ENCODE measurements around the gene CCDC89. TPM values are rescaled to one million over a fixed set of nuclear protein-coding genes. Genes with fewer than 3 reads are reported as not detected.

The CCDC89 gene
- total RNA-seq, 1 donor, result 4.2 TPM

- no peak for DNase-seq (ENCODE audit: low read depth)
- no peak overlapping the region for H3K4me3 ChIP-seq (ENCODE audit: low read depth, low read length)
- TF ChIP-seq, protein P1, sequence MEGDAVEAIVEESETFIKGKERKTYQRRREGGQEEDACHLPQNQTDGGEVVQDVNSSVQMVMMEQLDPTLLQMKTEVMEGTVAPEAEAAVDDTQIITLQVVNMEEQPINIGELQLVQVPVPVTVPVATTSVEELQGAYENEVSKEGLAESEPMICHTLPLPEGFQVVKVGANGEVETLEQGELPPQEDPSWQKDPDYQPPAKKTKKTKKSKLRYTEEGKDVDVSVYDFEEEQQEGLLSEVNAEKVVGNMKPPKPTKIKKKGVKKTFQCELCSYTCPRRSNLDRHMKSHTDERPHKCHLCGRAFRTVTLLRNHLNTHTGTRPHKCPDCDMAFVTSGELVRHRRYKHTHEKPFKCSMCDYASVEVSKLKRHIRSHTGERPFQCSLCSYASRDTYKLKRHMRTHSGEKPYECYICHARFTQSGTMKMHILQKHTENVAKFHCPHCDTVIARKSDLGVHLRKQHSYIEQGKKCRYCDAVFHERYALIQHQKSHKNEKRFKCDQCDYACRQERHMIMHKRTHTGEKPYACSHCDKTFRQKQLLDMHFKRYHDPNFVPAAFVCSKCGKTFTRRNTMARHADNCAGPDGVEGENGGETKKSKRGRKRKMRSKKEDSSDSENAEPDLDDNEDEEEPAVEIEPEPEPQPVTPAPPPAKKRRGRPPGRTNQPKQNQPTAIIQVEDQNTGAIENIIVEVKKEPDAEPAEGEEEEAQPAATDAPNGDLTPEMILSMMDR (IDR thresholded peaks at IDR 0.05; ENCODE audit: insufficient read depth, low read length), result no peak
These were observed 33.1 kb downstream of the CCDC89 start for GRCh38 chr11:85652786-85653447.

DNA sequence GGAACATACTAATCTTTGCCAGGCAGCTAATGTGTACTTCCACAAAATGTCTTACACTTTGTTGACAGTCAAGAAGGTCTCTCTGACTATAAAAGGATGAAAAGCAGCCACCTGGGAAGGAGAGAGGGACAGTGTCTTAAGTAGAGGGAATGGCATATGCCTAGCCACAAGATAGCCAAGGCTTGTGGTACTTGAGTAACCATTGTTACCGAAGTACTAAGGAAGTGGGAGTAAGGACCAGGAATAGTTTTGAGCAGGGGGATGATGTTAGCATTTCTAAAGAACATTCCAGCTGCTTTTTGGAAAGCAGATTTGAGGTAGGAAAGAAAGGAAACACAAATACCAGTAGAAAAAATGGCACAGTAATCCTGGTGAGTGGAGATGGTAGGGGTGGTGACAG is 34.9 kb downstream of the CCDC89 start:
- DNase-seq (ENCODE audit: low read depth), result no peak
- TF ChIP-seq, protein P1 (IDR thresholded peaks at IDR 0.05; ENCODE audit: insufficient read depth, low read length), result no peak
- H3K4me3 ChIP-seq (ENCODE audit: low read depth, low read length), result no peak overlapping the region

- peak within 1 kb of the TSS; percentile 89 for H3K4me3 ChIP-seq (ENCODE audit: low read depth, low read length)
- DNase-seq (ENCODE audit: low read depth), result peak; percentile 75
- TF ChIP-seq, protein P1 (IDR thresholded peaks at IDR 0.05; ENCODE audit: insufficient read depth, low read length), result no peak
These were observed 38.2 kb downstream of the CCDC89 start, which contains the start of gene TMEM126A for GRCh38 chr11:85647604-85648299. TMEM126A (plus strand) TSS chr11:85647967; CDS start chr11:85650256, 2,289 bp downstream.

DNA sequence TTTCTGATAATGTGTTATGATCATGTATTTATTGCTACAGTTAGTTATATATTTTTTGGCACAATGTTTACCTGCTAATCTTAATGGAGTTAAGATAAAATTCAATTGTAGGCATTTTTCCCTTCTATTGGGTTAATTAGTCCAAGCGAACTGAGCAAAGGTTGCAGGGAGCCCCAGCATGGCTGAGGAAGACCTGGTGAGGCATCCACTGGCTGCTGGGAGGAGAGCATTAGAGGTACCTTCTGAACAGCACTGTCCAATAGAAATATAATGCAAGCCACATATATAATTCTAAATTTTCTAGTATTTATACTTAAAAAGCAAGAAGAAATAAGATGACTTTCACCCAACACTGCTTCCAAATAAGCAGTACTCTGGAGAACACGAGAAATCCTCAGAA is 38.9 kb downstream of the CCDC89 start:
- TF ChIP-seq, protein P1 (IDR thresholded peaks at IDR 0.05; ENCODE audit: insufficient read depth, low read length), result no peak
- peak overlapping the region; percentile 89 for H3K4me3 ChIP-seq (ENCODE audit: low read depth, low read length)
- DNase-seq (ENCODE audit: low read depth), result no peak

DNA sequence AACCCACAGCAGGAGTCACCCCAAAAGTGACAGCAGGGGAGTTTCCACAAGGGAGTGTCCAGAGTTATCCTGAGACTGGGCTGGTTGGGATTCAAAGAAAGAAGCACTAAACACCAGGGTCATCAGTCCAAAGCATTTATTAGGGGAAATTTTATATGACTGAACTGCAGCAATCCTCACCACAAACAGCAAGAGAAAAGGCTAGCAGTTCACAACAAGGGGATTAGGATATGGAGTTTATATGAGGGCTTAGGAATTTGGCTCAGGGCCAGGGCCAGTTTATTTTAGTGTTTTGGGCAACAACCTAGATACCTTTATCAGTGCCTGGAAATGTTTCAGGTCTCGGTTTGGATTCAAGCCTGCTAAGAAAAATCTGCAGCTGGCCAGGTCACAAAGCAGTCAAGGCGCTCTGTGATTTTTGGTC is 42.8 kb downstream of the CCDC89 start:
- TF ChIP-seq, protein P1 (IDR thresholded peaks at IDR 0.05; ENCODE audit: insufficient read depth, low read length), result no peak
- no peak overlapping the region for H3K4me3 ChIP-seq (ENCODE audit: low read depth, low read length)
- DNase-seq (ENCODE audit: low read depth), result peak; percentile 66

DNA sequence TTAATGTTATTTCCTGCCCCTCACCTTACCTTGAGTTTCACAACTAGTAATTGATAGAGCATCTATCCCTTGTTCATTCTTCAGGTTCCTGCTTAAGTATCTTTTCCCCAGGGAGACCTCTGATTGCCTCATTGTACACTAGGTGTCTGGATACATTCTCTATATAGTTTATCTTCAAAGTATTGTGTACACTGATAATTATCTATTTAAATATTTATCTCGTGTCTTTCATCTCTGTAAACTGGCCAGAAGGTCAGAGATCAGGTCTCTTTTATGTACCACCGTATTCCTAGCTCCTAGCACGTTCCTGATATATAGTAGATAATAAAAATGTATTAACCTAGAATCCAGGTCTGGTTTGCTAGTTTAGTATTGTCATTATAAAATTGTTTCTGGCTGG is 51.2 kb downstream of the CCDC89 start:
- H3K4me3 ChIP-seq (ENCODE audit: low read depth, low read length), result no peak overlapping the region
- no peak for DNase-seq (ENCODE audit: low read depth)
- TF ChIP-seq, protein P1 (IDR thresholded peaks at IDR 0.05; ENCODE audit: insufficient read depth, low read length), result no peak

Other genes starting within 250 kb of the CCDC89 start
- 3.0 and 5.8 TPM in 2 replicates for gene DLG2, start 58.9 kb downstream of the CCDC89 start, total RNA-seq (ENCODE audit: low replicate concordance)
- gene TMEM126B, start 57.6 kb downstream of the CCDC89 start, total RNA-seq (ENCODE audit: low replicate concordance), result 89.9 and 112 TPM in 2 replicates
- 61.5 and 66.2 TPM in 2 replicates for gene TMEM126A, start 38.2 kb downstream of the CCDC89 start, total RNA-seq (ENCODE audit: low replicate concordance)
- gene CREBZF, start 21.1 kb downstream of the CCDC89 start, total RNA-seq (ENCODE audit: low replicate concordance), result 33.1 and 50.9 TPM in 2 replicates
- gene SYTL2, start 124.9 kb upstream of the CCDC89 start, total RNA-seq (ENCODE audit: low replicate concordance), result 5.2 and 52.4 TPM in 2 replicates
- gene CCDC83, start 169.2 kb upstream of the CCDC89 start, total RNA-seq (ENCODE audit: low replicate concordance), result not detected in 2 replicates

All from fibroblast of the aortic adventitia (primary cell).